Right hindlimb (tissue), 1 donor: ENCODE measurements around the gene RNF8.
A peak's percentile ranks its signal among the peaks of the same experiment; 100 is the strongest.
"Not testable (repeated sequence)": the region's sequence is repeated elsewhere in the genome, so short reads cannot be mapped to it uniquely, and the experiment has no call there.

Source experiments
- DNase-seq: peaks from one replicate; pipeline ENCODE4 v3.0.0-alpha.2; 2018

RNF8 gene

GRCh38 chr6:37401658-37402057, 47.9 kb downstream of the RNF8 start:
- DNase-seq, result not testable (repeated sequence)

DNA sequence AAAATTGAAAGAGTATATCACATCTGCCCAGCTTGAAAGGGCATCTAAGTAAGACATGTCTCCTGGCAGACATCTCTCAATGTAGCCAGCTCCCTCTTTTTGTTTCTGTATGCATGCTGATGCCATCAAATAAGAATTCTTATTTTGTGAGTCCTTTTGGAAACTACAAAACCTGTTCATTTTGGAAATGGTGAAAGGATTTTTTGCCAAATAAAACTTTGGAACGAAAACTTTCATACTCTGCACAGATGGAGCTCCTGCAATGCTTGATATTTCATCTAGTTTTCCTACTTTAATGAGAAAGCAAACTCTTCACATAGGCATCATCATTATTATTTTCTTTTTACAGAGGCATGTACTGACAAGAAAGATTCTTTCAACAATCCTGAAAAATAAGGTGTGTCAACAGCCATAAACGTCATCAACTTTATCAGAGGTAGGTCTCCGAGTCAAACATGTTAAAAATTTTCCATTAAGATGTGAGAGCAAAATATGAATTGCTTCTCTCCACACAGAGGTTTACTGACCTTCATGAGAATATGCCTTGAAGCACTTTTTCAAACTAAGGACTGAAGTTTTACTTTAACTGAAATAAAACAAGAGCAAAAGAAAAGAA, 53.1 kb downstream of the RNF8 start:
- no peak for DNase-seq

DNA sequence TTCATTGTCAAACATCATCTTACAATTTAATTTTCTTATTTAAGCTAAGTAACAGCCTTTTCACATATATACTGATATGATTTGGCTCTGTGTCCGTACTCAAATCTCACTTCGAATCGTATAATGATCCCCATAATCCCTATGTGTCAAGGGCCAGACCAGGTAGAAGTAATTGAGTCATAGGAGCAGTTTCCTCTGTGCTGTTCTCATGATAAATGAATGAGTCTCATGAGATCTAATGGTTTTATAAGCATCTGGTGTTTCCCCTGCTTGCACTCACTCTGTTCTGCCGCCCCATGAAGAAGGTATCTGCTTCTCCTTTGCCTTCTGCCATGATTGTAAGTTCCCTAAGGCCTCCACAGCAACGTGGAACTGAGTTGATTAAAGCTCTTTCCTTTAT, 54.2 kb downstream of the RNF8 start:
- DNase-seq, result no peak

DNA sequence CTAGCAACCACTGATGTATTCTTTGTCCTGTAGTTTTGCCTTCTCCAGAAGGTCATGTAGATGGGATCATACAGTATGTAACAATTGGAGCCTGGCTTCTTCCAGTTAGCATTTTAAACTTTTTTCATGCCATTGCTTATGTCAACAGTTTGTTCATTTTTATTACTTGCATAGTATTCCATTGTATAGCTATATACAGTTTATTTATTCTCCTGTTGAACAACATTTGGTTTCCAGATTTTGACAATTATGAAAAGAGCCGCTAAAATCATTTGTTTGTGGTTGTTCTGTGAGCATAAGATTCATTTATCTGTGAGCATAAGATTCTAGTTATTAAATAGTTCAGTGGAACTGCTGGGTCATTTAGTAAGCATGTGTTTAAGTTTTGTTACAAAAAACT, 55.7 kb downstream of the RNF8 start:
- DNase-seq, result no peak

DNA sequence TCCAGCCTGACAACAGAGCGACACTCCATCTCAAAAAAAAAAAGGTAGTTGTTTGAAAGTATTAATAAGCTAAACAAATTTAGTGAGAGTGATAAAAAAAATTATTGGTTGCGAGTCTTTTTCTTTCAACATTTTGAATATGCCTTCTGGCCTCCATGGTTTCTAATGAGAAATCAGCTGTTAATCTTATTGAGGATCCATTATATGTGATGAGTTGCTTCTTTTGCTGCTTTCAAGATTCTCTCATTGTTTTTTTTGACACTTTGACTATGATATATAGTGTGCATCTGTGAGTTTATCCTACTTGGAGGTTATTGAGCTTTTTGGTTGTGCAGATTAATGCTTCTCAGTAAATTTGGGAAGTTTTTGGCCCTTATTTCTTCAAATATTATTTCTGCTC, 63.6 kb downstream of the RNF8 start:
- DNase-seq, result no peak

DNA sequence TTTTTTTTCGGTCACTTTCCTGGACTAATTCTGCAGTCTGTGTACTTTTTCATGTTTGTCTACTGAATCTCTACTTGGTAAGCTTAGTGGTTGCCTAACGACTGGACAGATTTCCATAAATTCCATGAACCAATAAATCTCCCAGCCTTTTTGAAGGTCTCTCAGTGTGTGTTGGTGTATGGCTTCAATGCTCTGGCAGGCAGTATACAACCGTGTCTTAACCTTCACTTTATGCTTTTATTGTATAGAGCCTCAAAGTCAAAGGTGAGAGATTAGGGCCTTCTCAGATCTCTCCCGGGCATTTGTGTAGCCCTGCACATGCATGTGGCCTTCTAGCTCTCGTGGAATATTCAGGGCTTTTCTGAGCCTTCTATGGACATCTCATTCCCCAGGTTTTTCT, 64.9 kb downstream of the RNF8 start:
- no peak for DNase-seq

- DNase-seq, result no peak
Observed at GRCh38 chr6:37426058-37426944, 72.5 kb downstream of the RNF8 start.

DNA sequence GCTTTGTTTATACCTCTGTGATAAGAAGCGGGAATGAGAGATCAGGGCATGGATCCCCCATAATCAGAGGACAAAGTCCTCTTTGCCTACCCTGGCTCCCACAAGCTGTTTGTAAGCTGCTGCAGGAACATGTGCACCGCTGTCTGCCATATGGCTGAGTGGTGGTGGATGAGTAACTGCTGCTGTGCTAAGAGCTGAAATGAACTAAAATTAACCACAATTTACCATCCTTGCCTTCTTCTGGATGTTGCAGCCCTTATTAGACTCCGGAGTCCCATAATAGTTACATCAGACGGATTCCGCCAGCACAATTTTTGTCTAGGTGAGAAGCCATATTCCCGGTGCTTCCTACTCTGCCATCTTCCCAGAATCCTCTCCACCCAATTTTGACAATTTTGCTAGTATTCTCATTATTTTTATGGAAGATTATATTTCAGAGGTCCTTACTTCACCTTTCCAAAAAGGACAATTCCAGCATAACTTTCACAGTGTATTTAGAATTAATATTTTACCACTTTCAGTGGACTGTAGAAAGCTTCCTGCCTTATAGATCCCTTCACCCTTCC, 73.2 kb downstream of the RNF8 start:
- no peak for DNase-seq

DNA sequence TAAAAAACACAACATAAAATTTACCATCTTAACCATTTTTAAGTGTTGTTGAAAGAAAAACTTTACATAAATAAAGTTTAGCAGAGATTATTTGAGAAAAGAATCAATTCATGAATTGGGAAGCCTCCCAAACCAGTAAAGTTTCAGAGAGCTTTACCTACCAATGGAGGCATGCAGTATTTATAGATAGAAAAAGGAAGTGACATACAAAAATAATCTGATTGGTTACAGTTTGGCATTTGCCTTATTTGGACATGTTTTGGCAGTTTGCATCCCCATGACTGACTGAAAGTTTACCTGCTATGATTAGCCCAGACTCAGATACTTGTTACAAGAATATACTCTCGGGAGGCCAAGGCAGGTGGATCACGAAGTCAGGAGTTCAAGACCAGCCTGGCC, 75.6 kb downstream of the RNF8 start:
- no peak for DNase-seq

- DNase-seq, result no peak
Observed at GRCh38 chr6:37432590-37432915, 78.8 kb downstream of the RNF8 start.

DNA sequence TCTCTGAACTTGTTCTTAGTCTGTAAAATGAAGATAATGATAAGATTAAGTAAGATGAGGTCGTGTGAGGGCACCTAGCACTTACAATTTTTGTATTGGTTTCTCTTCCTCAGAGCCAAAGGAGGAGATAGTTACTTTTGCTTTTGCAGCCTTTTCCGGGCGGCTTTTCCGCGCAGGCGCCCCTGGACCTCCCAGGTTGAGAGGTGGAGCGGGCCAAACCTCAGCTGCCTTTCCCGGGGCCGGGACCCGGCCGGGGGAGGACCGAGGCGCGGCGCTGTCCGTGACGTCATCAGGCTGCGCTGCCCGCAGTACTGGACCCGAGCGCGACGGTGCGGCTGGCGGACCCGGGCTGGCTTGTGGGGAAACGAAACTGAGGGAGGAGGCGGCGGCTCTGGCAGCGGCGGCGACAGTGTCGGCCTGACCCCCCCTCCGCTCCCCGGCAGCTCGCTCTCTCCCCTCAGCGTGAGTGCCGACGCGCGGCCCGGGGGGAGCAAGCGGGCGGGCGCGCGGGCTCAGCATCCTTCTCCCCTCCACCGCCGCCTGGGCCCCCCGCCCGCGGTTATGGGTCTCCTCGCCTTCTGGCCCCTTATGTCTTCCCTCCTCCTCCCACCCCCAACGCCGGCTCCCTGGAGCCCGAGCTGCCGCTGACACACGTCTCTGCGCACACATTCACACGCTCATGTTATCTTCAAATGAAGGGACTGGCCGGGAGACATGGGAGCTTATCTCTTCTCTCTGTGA, 79.3 kb downstream of the RNF8 start, which contains the start of gene CMTR1:
Gene CMTR1, plus strand, starts transcription at position 306 of the 741 bp plus-strand sequence. CDS start 2,409 bp downstream, outside the sequence.
- peak; percentile 95 for DNase-seq

DNA sequence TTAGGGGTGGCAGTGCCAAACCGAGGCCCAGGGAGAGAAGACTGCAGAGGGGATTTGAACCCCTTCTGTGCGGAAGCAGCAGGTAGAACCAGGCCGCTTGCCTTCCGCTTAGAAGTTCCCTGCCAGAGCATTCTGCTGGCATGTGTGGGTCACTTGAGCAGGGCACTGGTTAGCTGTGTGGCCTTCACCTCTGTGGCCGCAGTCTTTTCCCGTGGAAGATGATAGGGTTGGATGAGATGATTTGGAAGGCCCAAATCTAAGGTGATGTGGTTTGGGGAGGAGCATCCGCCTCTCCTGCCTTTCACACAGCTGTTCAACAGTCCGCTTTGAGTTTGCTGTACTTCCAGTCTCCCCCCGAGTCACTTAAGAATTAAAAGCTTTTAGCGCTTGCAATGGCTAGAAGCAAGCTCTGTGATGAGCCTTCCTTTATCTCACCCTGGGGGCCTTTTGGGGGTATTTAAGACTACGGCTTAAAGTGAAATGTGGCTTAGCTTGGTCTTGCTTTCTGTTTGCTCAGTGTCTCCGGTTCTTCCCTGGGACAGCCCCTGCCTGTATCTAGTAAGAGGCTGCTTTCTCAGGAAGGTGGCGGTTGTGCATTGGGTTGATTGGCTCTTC, 80.0 kb downstream of the RNF8 start:
- DNase-seq, result no peak

DNA sequence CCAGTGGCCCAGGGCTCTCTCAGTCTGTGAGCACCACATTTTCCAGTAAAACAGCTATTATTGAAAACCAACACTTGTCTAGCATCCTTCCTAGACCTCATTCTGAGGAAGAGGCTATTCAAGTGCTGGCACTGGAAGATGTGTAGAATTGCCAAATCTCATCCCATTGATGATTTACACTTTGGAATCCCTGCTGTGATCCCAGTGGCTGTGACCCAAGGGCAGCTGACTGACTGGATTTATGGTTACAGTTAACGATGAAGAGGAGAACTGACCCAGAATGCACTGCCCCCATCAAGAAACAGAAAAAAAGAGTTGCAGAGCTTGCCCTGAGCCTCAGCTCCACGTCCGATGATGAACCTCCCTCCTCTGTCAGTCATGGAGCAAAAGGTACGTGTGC, 81.6 kb downstream of the RNF8 start:
- no peak for DNase-seq

DNA sequence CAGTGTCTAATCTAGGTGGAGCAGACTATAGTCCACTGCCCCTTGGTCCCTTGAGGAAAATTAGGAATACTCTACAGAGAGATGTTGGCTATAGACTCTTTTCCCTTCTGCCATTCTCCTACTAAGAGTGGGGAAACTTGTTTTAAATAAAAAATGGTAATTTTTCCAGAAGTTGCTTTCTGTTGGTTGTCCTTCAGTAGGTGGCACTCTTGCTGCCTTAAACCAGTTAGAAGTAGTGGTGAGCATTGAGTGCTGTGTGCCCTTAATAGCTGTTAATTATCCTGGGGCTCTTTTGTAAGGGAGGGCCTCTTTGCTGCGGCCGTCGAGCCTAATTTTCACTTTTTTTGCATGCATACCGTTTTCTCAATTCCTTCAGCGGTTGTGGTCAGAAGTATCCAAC, 82.0 kb downstream of the RNF8 start:
- DNase-seq, result no peak

- no peak for DNase-seq
Observed at GRCh38 chr6:37438930-37439329, 85.1 kb downstream of the RNF8 start.

GRCh38 chr6:37441651-37442050, 87.9 kb downstream of the RNF8 start:
- no peak for DNase-seq

- no peak for DNase-seq
Observed at GRCh38 chr6:37442416-37443215, 88.8 kb downstream of the RNF8 start.

DNA sequence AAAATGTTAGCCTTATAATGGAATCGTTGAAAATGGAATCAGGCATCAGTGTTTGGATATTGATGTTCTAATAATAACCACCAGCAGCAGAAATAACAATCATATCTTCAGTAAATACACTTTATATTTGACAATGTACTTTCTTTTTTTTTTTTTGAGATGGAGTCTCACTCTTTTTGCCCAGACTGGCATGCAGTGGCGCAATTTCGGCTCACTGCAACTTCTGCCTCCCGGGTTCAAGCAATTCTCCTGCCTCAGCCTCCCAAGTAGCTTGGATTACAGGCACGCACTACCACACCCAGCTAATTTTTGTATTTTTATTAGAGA, 89.4 kb downstream of the RNF8 start:
- not testable (repeated sequence) for DNase-seq
